Right lobe of liver (tissue), 4 donors: ENCODE results near the gene PPFIA3.

ENCODE experiments used
- POLR2A ChIP-seq: fragments of 450-650 bp; IDR thresholded peaks from one replicate; pipeline ENCODE4 v1.6.1; 2017; ENCODE audit warnings: antibody characterized with exemption, mild to moderate bottlenecking
- TF ChIP-seq, protein P1 (sequence below), 4 donors: fragments of 200-600 bp in 3 of 4; fragments of 450-650 bp in 1 of 4; IDR thresholded peaks; one replicate each; pipeline versions ENCODE4 v1.5.1 to v1.8.0; 2016 to 2022; ENCODE audit warnings: antibody characterized with exemption in 4 of 4, mild to moderate bottlenecking in 2 of 4
- donor health status: DM: no; HTN: no; CAD: no.
- donor health status: DM: no; HTN: no; CAD: no.
- donor health status: DM: no; HTN: yes; CAD: no.

GRCh38 chr19:49193822-49194394 is 74.6 kb downstream of the PPFIA3 start:
- TF ChIP-seq, protein P1, sequence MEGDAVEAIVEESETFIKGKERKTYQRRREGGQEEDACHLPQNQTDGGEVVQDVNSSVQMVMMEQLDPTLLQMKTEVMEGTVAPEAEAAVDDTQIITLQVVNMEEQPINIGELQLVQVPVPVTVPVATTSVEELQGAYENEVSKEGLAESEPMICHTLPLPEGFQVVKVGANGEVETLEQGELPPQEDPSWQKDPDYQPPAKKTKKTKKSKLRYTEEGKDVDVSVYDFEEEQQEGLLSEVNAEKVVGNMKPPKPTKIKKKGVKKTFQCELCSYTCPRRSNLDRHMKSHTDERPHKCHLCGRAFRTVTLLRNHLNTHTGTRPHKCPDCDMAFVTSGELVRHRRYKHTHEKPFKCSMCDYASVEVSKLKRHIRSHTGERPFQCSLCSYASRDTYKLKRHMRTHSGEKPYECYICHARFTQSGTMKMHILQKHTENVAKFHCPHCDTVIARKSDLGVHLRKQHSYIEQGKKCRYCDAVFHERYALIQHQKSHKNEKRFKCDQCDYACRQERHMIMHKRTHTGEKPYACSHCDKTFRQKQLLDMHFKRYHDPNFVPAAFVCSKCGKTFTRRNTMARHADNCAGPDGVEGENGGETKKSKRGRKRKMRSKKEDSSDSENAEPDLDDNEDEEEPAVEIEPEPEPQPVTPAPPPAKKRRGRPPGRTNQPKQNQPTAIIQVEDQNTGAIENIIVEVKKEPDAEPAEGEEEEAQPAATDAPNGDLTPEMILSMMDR (IDR thresholded peaks at IDR 0.05): no peak
- no peak for TF ChIP-seq POLR2A
